ENCODE measurements around the gene DEPDC5.

The DEPDC5 gene

GRCh38 chr22:31897842-31898805 is 144.3 kb downstream of the DEPDC5 start:
- no peak for FAIRE-seq

- FAIRE-seq, result no peak
These were observed 145.1 kb downstream of the DEPDC5 start for GRCh38 chr22:31898926-31899325.

- FAIRE-seq, result no peak
These were observed 145.8 kb downstream of the DEPDC5 start for GRCh38 chr22:31899669-31900068.

- no peak for FAIRE-seq
These were observed 147.7 kb downstream of the DEPDC5 start for GRCh38 chr22:31901388-31902137.

- FAIRE-seq, result no peak
These were observed 150.8 kb downstream of the DEPDC5 start for GRCh38 chr22:31904651-31905050.

- no peak for FAIRE-seq
These were observed 151.5 kb downstream of the DEPDC5 start for GRCh38 chr22:31905356-31905755.

GRCh38 chr22:31906086-31906485 is 152.3 kb downstream of the DEPDC5 start:
- FAIRE-seq, result no peak

- FAIRE-seq, result no peak
These were observed 152.8 kb downstream of the DEPDC5 start for GRCh38 chr22:31906569-31906968.

- no peak for FAIRE-seq
These were observed 156.2 kb downstream of the DEPDC5 start for GRCh38 chr22:31909977-31910376.

GRCh38 chr22:31911565-31912406 is 158.0 kb downstream of the DEPDC5 start:
- FAIRE-seq, result no peak

GRCh38 chr22:31912407-31912743 is 158.6 kb downstream of the DEPDC5 start:
- FAIRE-seq, result no peak

GRCh38 chr22:31915586-31915985 is 161.8 kb downstream of the DEPDC5 start:
- FAIRE-seq, result no peak

GRCh38 chr22:31917227-31917921 is 163.6 kb downstream of the DEPDC5 start:
- FAIRE-seq, result no peak

GRCh38 chr22:31919730-31920129 is 165.9 kb downstream of the DEPDC5 start:
- FAIRE-seq, result no peak

GRCh38 chr22:31920306-31920705 is 166.5 kb downstream of the DEPDC5 start:
- no peak for FAIRE-seq

- no peak for FAIRE-seq
These were observed 167.3 kb downstream of the DEPDC5 start for GRCh38 chr22:31921106-31921505.

- no peak for FAIRE-seq
These were observed 168.7 kb downstream of the DEPDC5 start for GRCh38 chr22:31922534-31922933.

GRCh38 chr22:31923136-31923535 is 169.3 kb downstream of the DEPDC5 start:
- no peak for FAIRE-seq

GRCh38 chr22:31923747-31924146 is 169.9 kb downstream of the DEPDC5 start:
- no peak for FAIRE-seq

- no peak for FAIRE-seq
These were observed 171.2 kb downstream of the DEPDC5 start for GRCh38 chr22:31925056-31925455.

GRCh38 chr22:31926024-31926423 is 172.2 kb downstream of the DEPDC5 start:
- no peak for FAIRE-seq

GRCh38 chr22:31926969-31927368 is 173.2 kb downstream of the DEPDC5 start:
- peak; percentile 30 for FAIRE-seq
